Pancreas (tissue), 10 donors: ENCODE measurements around the gene EDEM3. TPM values are rescaled to one million over a fixed set of nuclear protein-coding genes. Genes with fewer than 3 reads are reported as not detected.

Experiments used
- ATAC-seq, 4 donors: fragments of 200-7000 bp; cut with Tn5 transposase; one replicate each; pipeline versions ENCODE4 v1.8.0 to v1.9.1; 2020; ENCODE audit warnings: mild to moderate bottlenecking in 4 of 4, moderate library complexity in 4 of 4
- DNase-seq, 6 donors: peaks; one replicate each; pipeline ENCODE4 v3.0.0-alpha.2; 2020
- FAIRE-seq: peaks from 2 replicates; lab custom pipeline; 2012; peaks lifted over from hg19 to GRCh38; lab: Jason Lieb, UNC
- H3K27ac ChIP-seq, 4 donors: fragments of 200-600 bp; sonication (generic); 1 replicate in 3 of 4; 2 replicates in 1 of 4; pipeline versions ENCODE4 v1.5.0 to v1.8.0; 2020
- H3K27me3 ChIP-seq, 4 donors: fragments of 200-600 bp; one replicate each; pipeline ENCODE4 v1.8.0; 2021
- H3K36me3 ChIP-seq, 3 donors: fragments of 200-600 bp; sonication (generic) in 1 of 3; one replicate each; pipeline versions ENCODE4 v1.5.0 to v1.8.0; 2020 to 2021
- H3K4me1 ChIP-seq, 3 donors: fragments of 200-600 bp; one replicate each; pipeline ENCODE4 v1.8.0; 2021
- H3K4me3 ChIP-seq, 4 donors: fragments of 200-600 bp; sonication (generic) in 2 of 4; one replicate each; pipeline versions ENCODE4 v1.5.0 to v1.8.0; 2020 to 2021
- H3K9me3 ChIP-seq, 4 donors: fragments of 200-600 bp; one replicate each; pipeline ENCODE4 v1.8.0; 2021
- CTCF ChIP-seq, 4 donors: fragments of 200-600 bp; sonication (generic) in 3 of 4; IDR thresholded peaks; one replicate each; pipeline versions ENCODE4 v1.5.0 to v1.8.0; 2021; ENCODE audit warnings: antibody characterized with exemption in 4 of 4
- WGBS, 2 donors: extraction: QIAGEN DNeasy Blood & Tissue Kit; methylation state at CpG; one replicate each; pipeline ENCODE4 v1.1.7; 2013; 5-methylcytosine and 5-hydroxymethylcytosine counted together
- intact Hi-C, 3 donors: fragments of 100-400 bp; cut with DNase I; formaldehyde crosslinking; loops; one replicate each; pipeline versions ENCODE4 v1.11.1 to v1.14.2; 2022
- polyA plus RNA-seq, 2 donors: library from polyadenylated mRNA; stranded (reverse); fragments of 200-250 nt; gene quantifications; one replicate each; pipeline ENCODE4 v1.2.3, GENCODE V29; 2013
- total RNA-seq, 6 donors: library from RNA; stranded (reverse); fragmentation: NEBNext Ultra II Directional in 4 of 6; extraction: Animal tissue kit (Norgen Biotek cat#: 25700) in 4 of 6; gene quantifications; one replicate each; pipeline versions ENCODE4 v1.2.1 to v1.2.4, GENCODE V29; 2021 to 2023
- donor health status: healthy with polysubstance abuse.
- donor health status: DM: no; HTN: no; CAD: no; lungs with moderate emphysema.
- donor health status: DM: no; HTN: no; CAD: no.
- donor health status: control.
- donor health status: control.
- donor health status: Bipolar disorder and iron deficiency.
- donor health status: DM: yes; HTN: yes; CAD: no.
- donor health status: DM: no; HTN: no; CAD: no.
- donor health status: DM: no; HTN: no; CAD: no.
- donor health status: DM: yes; HTN: yes; CAD: no.

EDEM3 gene
- total RNA-seq: 10 to 100 TPM; 29.8 to 46.7 (median 38.0) TPM
- 10 to 100 TPM; 12.1 to 15.5 TPM for polyA plus RNA-seq

- intact Hi-C loops: no loop called here
- Histone ChIP-seq H3K9me3 (no peaks in the 10 kb centered on the region), H3K4me1 (peaks cover 21 to 41% (median 26%) of the 10 kb centered on the region in 3 donors), H3K4me3 (peak within 1 kb of the TSS; percentile 85 to 99 (median 96)), H3K36me3 (no peaks in the 10 kb centered on the region), H3K27me3 (no peaks in the 10 kb centered on the region), H3K27ac (peak within 1 kb of the TSS; percentile 73 to 95 (median 94))
- ATAC-seq: peak; percentile 86 to 94 (median 89)
- TF ChIP-seq CTCF (IDR thresholded peaks at IDR 0.05): no peak
- 0 to 1% methylated on average over 74 to 76 of the region's 76 CpGs for WGBS, 2 donors
- DNase-seq: peak; percentile 95 to 100 (median 98)
- FAIRE-seq: peak; percentile 96
Measured at GRCh38 chr1:184754476-184755225, at the start of gene EDEM3. Gene EDEM3 (minus strand): TSS chr1:184754858. CDS start chr1:184754646, 212 bp downstream.

- intact Hi-C loops: loop anchor here in 2 of 3 donors (5.0 to 10.0 kb wide), 2 partner anchors 171 to 178 kb away; partner anchors contain the start of gene NIBAN1 (in 1 of the 2)
- no peak for FAIRE-seq
Measured at GRCh38 chr1:184804220-184804619, 49.6 kb upstream of the EDEM3 start.

GRCh38 chr1:184803180-184803492, 48.5 kb upstream of the EDEM3 start:
- intact Hi-C loops: loop anchor here in 2 of 3 donors (5.0 to 10.0 kb wide), 2 partner anchors 172 to 179 kb away; partner anchors contain the start of gene NIBAN1 (in 1 of the 2)

More at GRCh38 chr1:184804220-184804619, 49.6 kb upstream of the EDEM3 start:
- no peaks in the 10 kb centered on the region for H3K27me3 ChIP-seq
- peaks cover 0 to 2% (median 0%) of the 10 kb centered on the region in 3 donors for H3K36me3 ChIP-seq
- no peak for TF ChIP-seq CTCF (IDR thresholded peaks at IDR 0.05)
- H3K4me1 ChIP-seq: no peaks in the 10 kb centered on the region
- H3K9me3 ChIP-seq: no peaks in the 10 kb centered on the region
- no peak overlapping the region for H3K27ac ChIP-seq
- DNase-seq (no peak), ATAC-seq (no peak)
- WGBS, 2 donors: 69 to 73% methylated on average over 3 of the region's 3 CpGs
- no peak overlapping the region for H3K4me3 ChIP-seq

GRCh38 chr1:184802354-184803179, 47.9 kb upstream of the EDEM3 start:
- Histone ChIP-seq H3K4me1 (no peaks in the 10 kb centered on the region), H3K27me3 (no peaks in the 10 kb centered on the region), H3K9me3 (no peaks in the 10 kb centered on the region), H3K27ac (no peak overlapping the region), H3K4me3 (no peak overlapping the region), H3K36me3 (no peaks in the 10 kb centered on the region)
- FAIRE-seq (no peak), ATAC-seq (no peak), DNase-seq (no peak)
- 81 to 88% methylated on average over 6 of the region's 6 CpGs for WGBS, 2 donors
- intact Hi-C loops: loop anchor here in 2 of 3 donors (5.0 to 10.0 kb wide), 2 partner anchors 172 to 180 kb away; partner anchors contain the start of gene NIBAN1 (in 1 of the 2)
- TF ChIP-seq CTCF (IDR thresholded peaks at IDR 0.05): no peak

More at GRCh38 chr1:184803180-184803492, 48.5 kb upstream of the EDEM3 start:
- Histone ChIP-seq H3K9me3 (no peaks in the 10 kb centered on the region), H3K27me3 (no peaks in the 10 kb centered on the region), H3K27ac (no peak overlapping the region), H3K36me3 (peaks cover 0 to 2% (median 0%) of the 10 kb centered on the region in 3 donors), H3K4me1 (no peaks in the 10 kb centered on the region), H3K4me3 (no peak overlapping the region)
- TF ChIP-seq CTCF (IDR thresholded peaks at IDR 0.05): no peak
- 10 to 30% methylated on average over 1 of the region's 1 CpG for WGBS, 2 donors
- no peak for FAIRE-seq
- no peak for DNase-seq
- ATAC-seq: no peak
